ENCODE results near the gene RGL2.

GRCh38 chr6:33294086-33294823, 4.5 kb downstream of the RGL2 start:
- TF ChIP-seq POLR2A (IDR thresholded peaks at IDR 0.05): no peak
- TF ChIP-seq CTCF (IDR thresholded peaks at IDR 0.05): no peak
